Upper lobe of right lung (tissue), 1 donor: Measurements from ENCODE around the gene DMAC2. TPM values are rescaled to one million over a fixed set of nuclear protein-coding genes. Genes with fewer than 3 reads are reported as not detected.
"Not testable (repeated sequence)": the region's sequence is repeated elsewhere in the genome, so short reads cannot be mapped to it uniquely, and the experiment has no call there.

Source experiments
- ATAC-seq: fragments of 200-7000 bp; cut with Tn5 transposase; one replicate; pipeline ENCODE4 v1.9.1; 2020; ENCODE audit warnings: mild to moderate bottlenecking, moderate library complexity
- DNase-seq: peaks from one replicate; pipeline ENCODE4 v3.0.0-alpha.2; 2020
- H3K27ac ChIP-seq: fragments of 200-600 bp; one replicate; pipeline ENCODE4 v1.8.0; 2022
- H3K27me3 ChIP-seq: fragments of 200-600 bp; one replicate; pipeline ENCODE4 v1.8.0; 2022; ENCODE audit warnings: mild to moderate bottlenecking
- H3K36me3 ChIP-seq: fragments of 200-600 bp; one replicate; pipeline ENCODE4 v1.8.0; 2022
- H3K4me1 ChIP-seq: fragments of 200-600 bp; one replicate; pipeline ENCODE4 v1.8.0; 2022
- H3K4me3 ChIP-seq: fragments of 200-600 bp; one replicate; pipeline ENCODE4 v1.8.0; 2022; ENCODE audit warnings: mild to moderate bottlenecking
- H3K9me3 ChIP-seq: fragments of 200-600 bp; one replicate; pipeline ENCODE4 v1.8.0; 2022
- intact Hi-C: fragments of 100-400 bp; cut with DNase I; formaldehyde crosslinking; loops from one replicate; pipeline ENCODE4 v1.11.0; 2022
- total RNA-seq: library from RNA; stranded (reverse); fragmentation: NEBNext Ultra II Directional; extraction: Animal tissue kit (Norgen Biotek cat#: 25700); gene quantifications from one replicate; pipeline ENCODE4 v1.2.1, GENCODE V29; 2021
- TF ChIP-seq, protein P1 (sequence below): fragments of 200-600 bp; IDR thresholded peaks from one replicate; pipeline ENCODE4 v1.8.0; 2022; ENCODE audit warnings: antibody characterized with exemption
- donor health status: DM: no; HTN: yes; CAD: no; lungs with severe emphysema.

DMAC2 gene
- total RNA-seq, 1 donor from 2014 or later: 54.9 TPM

GRCh38 chr19:41392775-41393174, 46.9 kb downstream of the DMAC2 start:
- H3K9me3 ChIP-seq: no peaks in the 10 kb centered on the region
- TF ChIP-seq, protein P1, sequence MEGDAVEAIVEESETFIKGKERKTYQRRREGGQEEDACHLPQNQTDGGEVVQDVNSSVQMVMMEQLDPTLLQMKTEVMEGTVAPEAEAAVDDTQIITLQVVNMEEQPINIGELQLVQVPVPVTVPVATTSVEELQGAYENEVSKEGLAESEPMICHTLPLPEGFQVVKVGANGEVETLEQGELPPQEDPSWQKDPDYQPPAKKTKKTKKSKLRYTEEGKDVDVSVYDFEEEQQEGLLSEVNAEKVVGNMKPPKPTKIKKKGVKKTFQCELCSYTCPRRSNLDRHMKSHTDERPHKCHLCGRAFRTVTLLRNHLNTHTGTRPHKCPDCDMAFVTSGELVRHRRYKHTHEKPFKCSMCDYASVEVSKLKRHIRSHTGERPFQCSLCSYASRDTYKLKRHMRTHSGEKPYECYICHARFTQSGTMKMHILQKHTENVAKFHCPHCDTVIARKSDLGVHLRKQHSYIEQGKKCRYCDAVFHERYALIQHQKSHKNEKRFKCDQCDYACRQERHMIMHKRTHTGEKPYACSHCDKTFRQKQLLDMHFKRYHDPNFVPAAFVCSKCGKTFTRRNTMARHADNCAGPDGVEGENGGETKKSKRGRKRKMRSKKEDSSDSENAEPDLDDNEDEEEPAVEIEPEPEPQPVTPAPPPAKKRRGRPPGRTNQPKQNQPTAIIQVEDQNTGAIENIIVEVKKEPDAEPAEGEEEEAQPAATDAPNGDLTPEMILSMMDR: no peak
- intact Hi-C loops: no loop called here
- H3K27ac ChIP-seq: no peak overlapping the region
- DNase-seq (no peak), ATAC-seq (no peak)
- H3K4me1 ChIP-seq: peaks cover 4% of the 10 kb centered on the region
- peaks cover 33% of the 10 kb centered on the region for H3K36me3 ChIP-seq
- no peaks in the 10 kb centered on the region for H3K27me3 ChIP-seq
- H3K4me3 ChIP-seq: no peak overlapping the region

- TF ChIP-seq, protein P1: no peak
- intact Hi-C loops: no loop called here
- Histone ChIP-seq H3K4me1 (peaks cover 4% of the 10 kb centered on the region), H3K27ac (no peak overlapping the region), H3K9me3 (no peaks in the 10 kb centered on the region), H3K27me3 (no peaks in the 10 kb centered on the region), H3K36me3 (peaks cover 33% of the 10 kb centered on the region), H3K4me3 (no peak overlapping the region)
- DNase-seq (no peak), ATAC-seq (no peak)
These were observed 48.1 kb downstream of the DMAC2 start for GRCh38 chr19:41391618-41392017.

- intact Hi-C loops: no loop called here
- Histone ChIP-seq H3K27me3 (no peaks in the 10 kb centered on the region), H3K27ac (no peak overlapping the region), H3K4me1 (no peaks in the 10 kb centered on the region), H3K9me3 (no peaks in the 10 kb centered on the region), H3K4me3 (no peak overlapping the region), H3K36me3 (peaks cover 27% of the 10 kb centered on the region)
- ATAC-seq (peak; percentile 54), DNase-seq (no peak)
- TF ChIP-seq, protein P1: no peak
These were observed 53.3 kb downstream of the DMAC2 start for GRCh38 chr19:41386442-41386841.

DNA sequence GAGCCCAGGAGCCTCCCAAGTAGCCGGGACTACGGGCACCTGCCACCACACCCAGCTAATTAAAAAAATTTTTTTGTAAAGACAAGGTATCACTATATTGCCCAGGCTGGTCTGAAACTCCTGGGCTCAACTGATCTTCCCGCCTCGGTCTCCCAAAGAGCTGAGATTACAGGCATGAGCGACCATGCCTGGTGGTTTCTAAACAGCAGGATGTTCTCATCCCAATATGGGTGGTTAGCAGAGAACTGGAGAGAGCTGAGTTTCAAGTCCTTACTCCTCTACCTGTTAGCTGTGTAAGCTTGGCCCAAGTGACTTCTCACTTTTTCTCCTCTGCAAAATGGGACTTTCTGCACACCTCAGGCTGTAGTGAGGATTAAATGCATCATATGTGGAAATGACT, 55.4 kb downstream of the DMAC2 start:
- H3K4me3 ChIP-seq: no peak overlapping the region
- H3K27me3 ChIP-seq: no peaks in the 10 kb centered on the region
- no peak overlapping the region for H3K27ac ChIP-seq
- ATAC-seq (no peak), DNase-seq (no peak)
- intact Hi-C loops: no loop called here
- H3K36me3 ChIP-seq: peaks cover 7% of the 10 kb centered on the region
- TF ChIP-seq, protein P1: no peak
- no peaks in the 10 kb centered on the region for H3K9me3 ChIP-seq
- no peaks in the 10 kb centered on the region for H3K4me1 ChIP-seq

DNA sequence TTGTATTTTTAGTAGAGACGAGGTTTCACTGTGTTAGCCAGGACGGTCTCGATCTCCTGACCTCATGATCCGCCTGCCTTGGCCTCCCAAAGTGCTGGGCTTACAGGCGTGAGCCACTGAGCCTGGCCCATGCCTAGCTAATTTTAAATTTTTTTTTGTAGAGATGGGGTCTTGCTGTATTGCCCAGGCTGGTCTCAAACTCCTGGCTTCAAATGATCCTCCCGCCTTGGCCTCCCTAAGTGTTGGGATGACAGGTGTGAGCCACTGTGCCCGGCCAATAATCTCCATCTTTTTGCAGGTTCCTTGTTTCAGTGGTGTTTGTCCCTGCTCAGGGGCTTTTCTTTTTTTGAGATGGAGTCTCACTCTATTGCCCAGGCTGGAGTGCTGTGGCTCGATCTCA, 58.2 kb downstream of the DMAC2 start:
- intact Hi-C loops: not testable (repeated sequence)

More for the DNA sequence above, 58.2 kb downstream of the DMAC2 start:
- not testable (repeated sequence) for ATAC-seq, H3K27ac ChIP-seq, H3K4me1 ChIP-seq, H3K9me3 ChIP-seq, DNase-seq, H3K4me3 ChIP-seq, H3K27me3 ChIP-seq, H3K36me3 ChIP-seq

Other genes starting within 250 kb of the DMAC2 start
- 11.1 TPM for gene CYP2S1, start 246.7 kb downstream of the DMAC2 start, total RNA-seq
- gene AXL, start 220.7 kb downstream of the DMAC2 start, total RNA-seq: 59.1 TPM
- 171 TPM for gene HNRNPUL1, start 175.5 kb downstream of the DMAC2 start, total RNA-seq
- gene CCDC97, start 129.7 kb downstream of the DMAC2 start, total RNA-seq: 31.9 TPM
- gene TGFB1, start 86.0 kb downstream of the DMAC2 start, total RNA-seq: 99.0 TPM
- 5.5 TPM for gene B9D2, start 75.8 kb downstream of the DMAC2 start, total RNA-seq
- gene TMEM91, start 63.4 kb downstream of the DMAC2 start, total RNA-seq: 19.5 TPM
- gene EXOSC5, start 42.6 kb downstream of the DMAC2 start, total RNA-seq: 12.4 TPM
- gene BCKDHA, start 42.1 kb downstream of the DMAC2 start, total RNA-seq: 15.0 TPM
- gene B3GNT8, start 12.5 kb downstream of the DMAC2 start, total RNA-seq: 31.3 TPM
- gene ERICH4, start 3.2 kb upstream of the DMAC2 start, total RNA-seq: not detected
- 16.3 TPM for gene CEACAM21, start 136.3 kb upstream of the DMAC2 start, total RNA-seq
- 4.6 TPM for gene CEACAM4, start 187.2 kb upstream of the DMAC2 start, total RNA-seq
- not detected for gene CEACAM7, start 248.4 kb upstream of the DMAC2 start, total RNA-seq